Lower lobe of right lung (tissue), 2 donors: Measurements from ENCODE around the gene HYLS1. TPM values are rescaled to one million over a fixed set of nuclear protein-coding genes. Genes with fewer than 3 reads are reported as not detected.
"Not testable (repeated sequence)": the region's sequence is repeated elsewhere in the genome, so short reads cannot be mapped to it uniquely, and the experiment has no call there.

ENCODE experiments used
- ATAC-seq, 2 donors: fragments of 200-7000 bp; cut with Tn5 transposase; one replicate each; pipeline ENCODE4 v1.9.1; 2020 to 2022; ENCODE audit warnings: mild to moderate bottlenecking in 2 of 2, moderate library complexity in 2 of 2
- DNase-seq: peaks from one replicate; pipeline ENCODE4 v3.0.0-alpha.2; 2020
- H3K27ac ChIP-seq: fragments of 200-600 bp; one replicate; pipeline ENCODE4 v1.8.0; 2022
- H3K27me3 ChIP-seq: fragments of 200-600 bp; one replicate; pipeline ENCODE4 v1.8.0; 2022; ENCODE audit warnings: low read depth
- H3K36me3 ChIP-seq: fragments of 200-600 bp; one replicate; pipeline ENCODE4 v1.8.0; 2022; ENCODE audit warnings: mild to moderate bottlenecking
- H3K4me1 ChIP-seq: fragments of 200-600 bp; one replicate; pipeline ENCODE4 v1.8.0; 2022
- H3K4me3 ChIP-seq: fragments of 200-600 bp; one replicate; pipeline ENCODE4 v1.8.0; 2022; ENCODE audit warnings: mild to moderate bottlenecking
- H3K9me3 ChIP-seq: fragments of 200-600 bp; one replicate; pipeline ENCODE4 v1.8.0; 2022
- intact Hi-C: fragments of 100-400 bp; cut with DNase I; formaldehyde crosslinking; loops from one replicate; pipeline ENCODE4 v1.11.0; 2022
- long read RNA-seq: library from polyadenylated mRNA; unstranded; transcript quantifications from one replicate; pipeline ENCODE4 v2.0.0, GENCODE V29; 2021
- total RNA-seq: library from RNA; stranded (reverse); fragmentation: NEBNext Ultra II Directional; extraction: Animal tissue kit (Norgen Biotek cat#: 25700); gene quantifications from one replicate; pipeline ENCODE4 v1.2.1, GENCODE V29; 2021
- TF ChIP-seq, protein P1 (sequence below): fragments of 200-600 bp; IDR thresholded peaks from one replicate; pipeline ENCODE4 v1.8.0; 2022; ENCODE audit warnings: antibody characterized with exemption, mild to moderate bottlenecking
- donor health status: DM: no; HTN: yes; CAD: no; lungs with severe emphysema.

Gene HYLS1, protein sequence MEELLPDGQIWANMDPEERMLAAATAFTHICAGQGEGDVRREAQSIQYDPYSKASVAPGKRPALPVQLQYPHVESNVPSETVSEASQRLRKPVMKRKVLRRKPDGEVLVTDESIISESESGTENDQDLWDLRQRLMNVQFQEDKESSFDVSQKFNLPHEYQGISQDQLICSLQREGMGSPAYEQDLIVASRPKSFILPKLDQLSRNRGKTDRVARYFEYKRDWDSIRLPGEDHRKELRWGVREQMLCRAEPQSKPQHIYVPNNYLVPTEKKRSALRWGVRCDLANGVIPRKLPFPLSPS
- 4.5 TPM for total RNA-seq
- long read RNA-seq, partial matches to known transcripts = 0 of 6 reads
- long read RNA-seq, other reads (novel, unspliced or antisense) = 4 of 6 reads

DNA sequence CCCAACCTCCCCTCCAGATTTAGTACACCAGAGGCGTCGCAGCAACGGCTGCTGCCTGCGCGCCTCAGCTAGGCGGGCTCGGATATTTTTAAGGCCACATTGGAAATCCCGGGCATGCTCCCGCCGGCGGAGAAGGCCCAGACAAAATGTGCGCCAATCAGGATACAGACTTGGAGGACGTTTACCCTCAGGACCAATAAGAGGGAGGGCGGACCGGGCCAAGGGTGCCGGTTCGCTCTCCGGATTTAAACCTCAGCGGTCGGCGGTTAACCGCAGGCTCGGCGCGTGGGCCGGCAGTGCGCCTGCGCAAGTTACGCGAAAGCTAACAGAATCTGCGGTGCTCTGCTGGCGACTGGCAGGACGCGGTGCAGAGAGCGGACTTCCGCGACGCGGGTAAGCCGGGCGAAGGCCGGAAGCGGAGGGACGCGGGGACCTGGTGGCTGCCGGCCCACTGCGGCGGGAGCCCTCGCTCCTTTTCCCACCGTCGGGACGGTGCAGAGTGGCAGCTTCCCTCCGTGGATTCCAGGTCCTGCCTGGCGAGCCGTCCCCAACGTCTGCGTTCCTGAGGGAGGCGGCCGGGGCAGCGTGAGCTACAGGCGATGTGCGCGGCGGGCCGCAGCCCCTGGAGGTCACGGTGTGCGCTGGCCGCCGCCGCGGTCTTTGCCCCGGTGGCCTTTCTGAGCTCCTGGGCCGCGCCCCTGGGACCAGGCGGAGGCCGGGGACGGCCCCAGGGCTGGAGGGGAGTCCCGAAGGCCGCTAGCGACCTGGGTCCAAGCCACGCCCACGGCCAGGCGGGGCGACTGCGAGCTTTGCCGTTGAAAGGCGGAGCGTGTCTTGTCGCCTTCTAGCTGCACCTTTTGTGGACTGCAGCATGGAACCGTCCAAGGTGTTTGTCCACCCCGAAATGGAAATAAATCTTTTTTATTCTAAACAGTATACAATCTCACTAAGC is at the start of gene HYLS1:
HYLS1 (plus strand) TSS at position 296 of the 952 bp plus-strand sequence. CDS start 11,701 bp downstream, outside the sequence.
- DNase-seq = peak; percentile 96
- intact Hi-C loops = no loop called here
- H3K4me3 ChIP-seq = peak within 1 kb of the TSS; percentile 88
- H3K27me3 ChIP-seq = no peaks in the 10 kb centered on the region
- peaks cover 9% of the 10 kb centered on the region for H3K36me3 ChIP-seq
- peak within 1 kb of the TSS; percentile 96 for H3K27ac ChIP-seq
- peak; percentile 98 to 99 for ATAC-seq
- TF ChIP-seq, protein P1, sequence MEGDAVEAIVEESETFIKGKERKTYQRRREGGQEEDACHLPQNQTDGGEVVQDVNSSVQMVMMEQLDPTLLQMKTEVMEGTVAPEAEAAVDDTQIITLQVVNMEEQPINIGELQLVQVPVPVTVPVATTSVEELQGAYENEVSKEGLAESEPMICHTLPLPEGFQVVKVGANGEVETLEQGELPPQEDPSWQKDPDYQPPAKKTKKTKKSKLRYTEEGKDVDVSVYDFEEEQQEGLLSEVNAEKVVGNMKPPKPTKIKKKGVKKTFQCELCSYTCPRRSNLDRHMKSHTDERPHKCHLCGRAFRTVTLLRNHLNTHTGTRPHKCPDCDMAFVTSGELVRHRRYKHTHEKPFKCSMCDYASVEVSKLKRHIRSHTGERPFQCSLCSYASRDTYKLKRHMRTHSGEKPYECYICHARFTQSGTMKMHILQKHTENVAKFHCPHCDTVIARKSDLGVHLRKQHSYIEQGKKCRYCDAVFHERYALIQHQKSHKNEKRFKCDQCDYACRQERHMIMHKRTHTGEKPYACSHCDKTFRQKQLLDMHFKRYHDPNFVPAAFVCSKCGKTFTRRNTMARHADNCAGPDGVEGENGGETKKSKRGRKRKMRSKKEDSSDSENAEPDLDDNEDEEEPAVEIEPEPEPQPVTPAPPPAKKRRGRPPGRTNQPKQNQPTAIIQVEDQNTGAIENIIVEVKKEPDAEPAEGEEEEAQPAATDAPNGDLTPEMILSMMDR = no peak
- H3K9me3 ChIP-seq = no peaks in the 10 kb centered on the region
- H3K4me1 ChIP-seq = peaks cover 10% of the 10 kb centered on the region

DNA sequence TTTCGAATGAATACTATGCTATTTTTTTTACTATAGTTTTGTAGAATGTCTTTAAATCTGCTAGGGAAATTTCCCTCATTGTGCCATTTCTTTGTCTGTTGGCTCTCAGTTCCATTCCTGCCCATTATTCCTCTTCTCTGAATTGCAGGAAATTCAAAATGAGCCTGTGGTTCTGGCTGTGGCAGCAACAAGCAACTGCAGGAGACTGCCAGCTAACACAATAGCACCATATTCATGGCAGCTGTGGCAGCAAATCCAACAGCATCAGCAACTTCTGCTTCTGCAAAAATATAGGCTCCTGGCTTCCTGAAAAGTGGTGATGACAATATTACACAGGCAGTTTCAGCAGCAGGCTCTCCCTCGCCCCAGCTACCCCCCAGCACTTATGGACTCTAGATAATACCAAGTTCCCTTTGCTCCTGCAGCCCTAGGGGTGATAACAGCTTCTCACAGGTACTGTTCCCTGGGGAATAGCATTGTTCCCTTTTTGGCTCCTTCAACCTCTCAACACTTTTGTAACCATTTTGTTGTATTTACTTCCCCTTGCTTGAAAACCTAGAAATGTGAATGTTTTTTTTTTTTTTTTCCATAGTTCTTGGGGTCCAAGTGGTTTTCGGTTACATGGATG is 45.0 kb upstream of the HYLS1 start:
- DNase-seq (no peak), ATAC-seq (no peak)
- no peaks in the 10 kb centered on the region for H3K36me3 ChIP-seq
- H3K9me3 ChIP-seq = peaks cover 15% of the 10 kb centered on the region
- no peaks in the 10 kb centered on the region for H3K27me3 ChIP-seq
- no peak overlapping the region for H3K27ac ChIP-seq
- H3K4me1 ChIP-seq = no peaks in the 10 kb centered on the region
- TF ChIP-seq, protein P1 = no peak
- no peak overlapping the region for H3K4me3 ChIP-seq
- intact Hi-C loops = no loop called here

- TF ChIP-seq, protein P1 = no peak
- ATAC-seq (no peak), DNase-seq (no peak)
- Histone ChIP-seq H3K4me3 (no peak overlapping the region), H3K27ac (no peak overlapping the region), H3K27me3 (no peaks in the 10 kb centered on the region), H3K4me1 (no peaks in the 10 kb centered on the region), H3K36me3 (no peaks in the 10 kb centered on the region), H3K9me3 (peaks cover 15% of the 10 kb centered on the region)
- intact Hi-C loops = no loop called here
These were observed 41.3 kb upstream of the HYLS1 start for GRCh38 chr11:125846188-125846587.

DNA sequence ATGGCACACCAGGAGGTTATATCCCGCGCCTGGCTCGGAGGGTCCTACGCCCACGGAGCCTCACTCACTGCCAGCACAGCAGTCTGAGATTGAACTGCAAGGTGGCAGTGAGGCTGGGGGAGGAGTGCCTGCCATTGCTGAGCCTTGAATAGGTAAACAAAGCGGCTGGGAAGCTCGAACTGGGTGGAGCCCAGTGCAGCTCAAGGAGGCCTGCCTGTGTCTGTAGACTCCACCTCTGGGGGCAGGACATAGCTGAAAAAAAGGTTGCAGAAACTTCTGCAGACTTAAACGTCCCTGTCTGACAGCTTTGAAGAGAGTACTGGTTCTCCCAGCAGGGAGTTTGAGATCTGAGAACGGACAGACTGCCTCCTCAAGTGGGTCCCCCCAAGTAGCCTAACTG is 29.8 kb upstream of the HYLS1 start:
- H3K9me3 ChIP-seq, DNase-seq, H3K36me3 ChIP-seq, intact Hi-C loops, ATAC-seq, H3K4me1 ChIP-seq, H3K4me3 ChIP-seq, H3K27me3 ChIP-seq, H3K27ac ChIP-seq: not testable (repeated sequence)

DNA sequence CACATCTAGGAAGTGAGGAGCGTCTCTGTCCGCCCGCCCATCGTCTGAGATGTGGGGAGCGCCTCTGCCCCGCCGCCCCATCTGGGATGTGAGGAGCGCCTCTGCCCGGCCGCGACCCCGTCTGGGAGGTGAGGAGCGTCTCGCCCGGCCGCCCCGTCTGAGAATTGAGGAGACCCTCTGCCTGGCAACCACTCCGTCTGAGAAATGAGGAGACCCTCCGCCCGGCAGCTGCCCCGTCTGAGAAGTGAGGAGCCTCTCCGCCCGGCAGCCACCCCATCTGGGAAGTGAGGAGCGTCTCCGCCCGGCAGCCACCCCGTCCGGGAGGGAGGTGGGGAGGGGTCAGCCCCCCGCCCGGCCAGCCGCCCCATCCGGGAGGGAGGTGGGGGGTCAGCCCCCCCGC is 24.7 kb upstream of the HYLS1 start:
- H3K36me3 ChIP-seq, H3K27ac ChIP-seq, ATAC-seq, DNase-seq, H3K4me3 ChIP-seq, intact Hi-C loops, H3K9me3 ChIP-seq, H3K4me1 ChIP-seq, H3K27me3 ChIP-seq: not testable (repeated sequence)

- H3K36me3 ChIP-seq, H3K4me3 ChIP-seq, ATAC-seq, intact Hi-C loops, H3K27me3 ChIP-seq, DNase-seq, H3K27ac ChIP-seq, H3K9me3 ChIP-seq, H3K4me1 ChIP-seq: not testable (repeated sequence)
These were observed 22.1 kb upstream of the HYLS1 start for GRCh38 chr11:125865354-125865753.
